CD14-positive monocyte (primary cell): ENCODE data around the gene TRUB1. TPM values are rescaled to one million over a fixed set of nuclear protein-coding genes. Genes with fewer than 3 reads are reported as not detected.

Experiments
- DNase-seq, 3 donors: peaks; one replicate each; pipeline ENCODE4 v3.0.0-alpha.2; 2011 to 2022
- H2AFZ ChIP-seq: 2 replicates; pipeline ENCODE4 v1.6.0; 2012; ENCODE audit warnings: mild to moderate bottlenecking, low read depth, low read length, inconsistent platforms; ENCODE audit not compliant: insufficient read depth, poor library complexity, severe bottlenecking
- H3K27ac ChIP-seq, 2 donors: 1 replicate in 1 of 2; 2 replicates in 1 of 2; pipeline ENCODE4 v1.5.1; 2012 to 2013; ENCODE audit warnings: low read length in 2 of 2, control low read depth in 1 of 2, inconsistent platforms in 1 of 2, low read depth in 1 of 2, mild to moderate bottlenecking in 1 of 2
- H3K27me3 ChIP-seq, 2 donors: one replicate each; pipeline versions ENCODE4 v1.6.0 to v1.6.1; 2011 to 2013; ENCODE audit warnings: low read length in 2 of 2; ENCODE audit not compliant: control insufficient read depth in 2 of 2, insufficient read depth in 2 of 2
- H3K36me3 ChIP-seq, 2 donors: replicated peaks in 1 of 2; 1 replicate in 1 of 2; 2 replicates in 1 of 2; pipeline versions ENCODE4 v1.5.1 to v1.6.1; 2012 to 2013; ENCODE audit warnings: low read length in 2 of 2, control low read depth in 1 of 2, inconsistent platforms in 1 of 2, mild to moderate bottlenecking in 1 of 2; ENCODE audit not compliant: insufficient read depth in 2 of 2, control insufficient read depth in 1 of 2
- H3K4me1 ChIP-seq, 2 donors: 1 replicate in 1 of 2; 2 replicates in 1 of 2; pipeline versions ENCODE4 v1.5.1 to v1.6.1; 2012 to 2013; ENCODE audit warnings: low read length in 2 of 2, control low read depth in 1 of 2, inconsistent platforms in 1 of 2, mild to moderate bottlenecking in 1 of 2, moderate library complexity in 1 of 2; ENCODE audit not compliant: insufficient read depth in 2 of 2, control insufficient read depth in 1 of 2
- H3K4me2 ChIP-seq: replicated peaks from 2 replicates; pipeline ENCODE3; 2012; ENCODE audit warnings: low read length, moderate library complexity, mild to moderate bottlenecking; ENCODE audit not compliant: poor library complexity, severe bottlenecking; ENCODE audit errors: extremely low read depth
- H3K4me3 ChIP-seq, 3 experiments: fragments of 200-600 bp in 1 of 3; sonication (generic) in 1 of 3; replicated peaks in 1 of 3; 1 replicate in 2 of 3; 2 replicates in 1 of 3; pipeline ENCODE4 v1.5.1; 2011 to 2013; ENCODE audit warnings: low read length in 3 of 3, mild to moderate bottlenecking in 3 of 3, control low read depth in 2 of 3, low read depth in 2 of 3, inconsistent platforms in 1 of 3, moderate library complexity in 1 of 3
- H3K79me2 ChIP-seq: 2 replicates; pipeline ENCODE4 v1.6.0; 2012; ENCODE audit warnings: mild to moderate bottlenecking, control low read depth, inconsistent platforms, low read length, moderate library complexity; ENCODE audit not compliant: insufficient read depth
- H3K9ac ChIP-seq: 2 replicates; pipeline ENCODE4 v1.6.0; 2017; ENCODE audit warnings: low read length, mild to moderate bottlenecking; ENCODE audit not compliant: insufficient read depth, poor library complexity, severe bottlenecking
- H3K9me3 ChIP-seq, 2 donors: replicated peaks in 1 of 2; 1 replicate in 1 of 2; 2 replicates in 1 of 2; pipeline versions ENCODE4 v1.5.1 to v1.6.1; 2012 to 2013; ENCODE audit warnings: low read length in 2 of 2, control low read depth in 1 of 2; ENCODE audit not compliant: control insufficient read depth in 1 of 2, insufficient read depth in 1 of 2
- H4K20me1 ChIP-seq: 2 replicates; pipeline ENCODE4 v1.6.0; 2012; ENCODE audit warnings: mild to moderate bottlenecking, low read length, control low read depth, moderate library complexity; ENCODE audit not compliant: insufficient read depth
- H3K27ac Mint-ChIP-seq, 7 donors: one replicate each; pipeline ENCODE4 v1.8.0; 2020; ENCODE audit warnings: mild to moderate bottlenecking in 7 of 7, mixed read lengths in 7 of 7, moderate library complexity in 6 of 7, inconsistent platforms in 2 of 7
- H3K27me3 Mint-ChIP-seq, 3 donors: one replicate each; pipeline ENCODE4 v1.8.0; 2021 to 2022; ENCODE audit warnings: low read depth in 3 of 3, mild to moderate bottlenecking in 3 of 3, mixed read lengths in 3 of 3, moderate library complexity in 3 of 3, inconsistent platforms in 1 of 3
- H3K36me3 Mint-ChIP-seq, 2 donors: one replicate each; pipeline ENCODE4 v1.8.0; 2020; ENCODE audit warnings: mixed read lengths in 2 of 2, inconsistent platforms in 1 of 2, mild to moderate bottlenecking in 1 of 2
- H3K4me1 Mint-ChIP-seq: one replicate; pipeline ENCODE4 v1.8.0; 2020; ENCODE audit warnings: mild to moderate bottlenecking, mixed read lengths
- H3K4me3 Mint-ChIP-seq, 2 donors: one replicate each; pipeline ENCODE4 v1.8.0; 2020; ENCODE audit warnings: mild to moderate bottlenecking in 2 of 2, mixed read lengths in 2 of 2, moderate library complexity in 1 of 2
- H3K9me3 Mint-ChIP-seq, 7 donors: one replicate each; pipeline ENCODE4 v1.8.0; 2020 to 2022; ENCODE audit warnings: mixed read lengths in 7 of 7, mild to moderate bottlenecking in 6 of 7, moderate library complexity in 6 of 7, inconsistent platforms in 2 of 7
- CTCF ChIP-seq: fragments of 200-600 bp; IDR thresholded peaks from one replicate; pipeline ENCODE4 v1.8.0; 2022; ENCODE audit warnings: antibody characterized with exemption, mild to moderate bottlenecking
- WGBS: methylation state at CpG from one replicate; pipeline ENCODE4 v1.1.5; 2013; ENCODE audit warnings: missing lambda C conversion rate; ENCODE audit not compliant: insufficient coverage; 5-methylcytosine and 5-hydroxymethylcytosine counted together
- intact Hi-C, 2 donors: fragments of 100-400 bp; cut with micrococcal nuclease; formaldehyde crosslinking; loops; one replicate each; pipeline versions ENCODE4 v1.15.0 to v1.15.1; 2023
- polyA plus RNA-seq, 3 donors: library from polyadenylated mRNA; depleted of rRNA in 1 of 3; unstranded in 2 of 3; stranded (reverse) in 1 of 3; fragments of 300-500 nt in 2 of 3; fragments of >200 nt in 1 of 3; fragmentation: Illumina TruSeq in 2 of 3; gene quantifications; 1 replicate in 2 of 3; 2 replicates in 1 of 3; pipeline ENCODE4 v1.2.3, GENCODE V29; 2012 to 2021

TRUB1 gene
- polyA plus RNA-seq, 3 donors, result 3.0 to 5.0 (median 3.3) TPM

GRCh38 chr10:114922003-114922402 lies 16.0 kb upstream of the TRUB1 start:
- Mint-ChIP-seq H3K4me3 (no peak overlapping the region), H3K9me3 (no peaks in the 10 kb centered on the region), H3K36me3 (no peaks in the 10 kb centered on the region), H3K4me1 (no peaks in the 10 kb centered on the region), H3K27me3 (peaks cover 4 to 8% (median 6%) of the 10 kb centered on the region in 3 donors), H3K27ac (no peak overlapping the region)
- no peak overlapping the region for H3K9ac ChIP-seq
- H3K79me2 ChIP-seq, result no peaks in the 10 kb centered on the region
- DNase-seq, result no peak
- H3K4me1 ChIP-seq, result no peaks in the 10 kb centered on the region
- no peak overlapping the region for H3K27ac ChIP-seq
- no CpG with 5 or more reads among the region's 4 CpGs for WGBS
- H3K9me3 ChIP-seq, result no peaks in the 10 kb centered on the region
- TF ChIP-seq CTCF, result no peak
- H4K20me1 ChIP-seq, result no peaks in the 10 kb centered on the region
- no peaks in the 10 kb centered on the region for H3K27me3 ChIP-seq
- H3K4me2 ChIP-seq, result no peak overlapping the region
- no peak overlapping the region for H3K4me3 ChIP-seq
- intact Hi-C loops, result no loop called here
- H2AFZ ChIP-seq, result no peak overlapping the region
- H3K36me3 ChIP-seq, result no peaks in the 10 kb centered on the region

GRCh38 chr10:114923551-114923950 lies 14.4 kb upstream of the TRUB1 start:
- no peaks in the 10 kb centered on the region for H3K36me3 Mint-ChIP-seq
- WGBS, result no CpG with 5 or more reads among the region's 2 CpGs
- intact Hi-C loops, result no loop called here
- Histone ChIP-seq H3K79me2 (no peaks in the 10 kb centered on the region), H3K9me3 (no peaks in the 10 kb centered on the region), H2AFZ (no peak overlapping the region), H3K4me1 (no peaks in the 10 kb centered on the region), H3K9ac (no peak overlapping the region), H3K36me3 (no peaks in the 10 kb centered on the region), H4K20me1 (no peaks in the 10 kb centered on the region), H3K4me3 (no peak overlapping the region), H3K27me3 (no peaks in the 10 kb centered on the region), H3K27ac (no peak overlapping the region), H3K4me2 (no peak overlapping the region)
- H3K9me3 Mint-ChIP-seq, result no peaks in the 10 kb centered on the region
- peaks cover 4 to 10% (median 8%) of the 10 kb centered on the region in 3 donors for H3K27me3 Mint-ChIP-seq
- no peaks in the 10 kb centered on the region for H3K4me1 Mint-ChIP-seq
- no peak for DNase-seq
- no peak overlapping the region for H3K27ac Mint-ChIP-seq
- TF ChIP-seq CTCF, result no peak
- no peak overlapping the region for H3K4me3 Mint-ChIP-seq
